ENCODE results near the gene ANKRD18B. TPM values are rescaled to one million over a fixed set of nuclear protein-coding genes. Genes with fewer than 3 reads are reported as not detected.
"Not testable (repeated sequence)": the region's sequence is repeated elsewhere in the genome, so short reads cannot be mapped to it uniquely, and the experiment has no call there.

ANKRD18B gene
- total and polyA plus RNA-seq, 7 experiments from 2014 or later: 0.17 to 1.2 (median 0.32) TPM; not detected in 4

GRCh38 chr9:33549418-33549817 is 25.4 kb downstream of the ANKRD18B start:
- peaks cover 19 to 52% (median 32%) of the 10 kb centered on the region in 5 donors for H3K27me3 Mint-ChIP-seq
- intact Hi-C loops (cut with micrococcal nuclease); H3K27me3 ChIP-seq (ENCODE audit: control insufficient read depth in 2 of 2, insufficient read depth in 2 of 2, low read length in 2 of 2); H3K4me3 Mint-ChIP-seq; H3K4me1 Mint-ChIP-seq; H3K27ac Mint-ChIP-seq; H3K9me3 Mint-ChIP-seq; H3K36me3 ChIP-seq (ENCODE audit: control insufficient read depth in 2 of 3, insufficient read depth in 3 of 3, low read length in 3 of 3); ATAC-seq; H3K9me3 ChIP-seq (ENCODE audit: control insufficient read depth in 2 of 3, low read length in 3 of 3); DNase-seq; CTCF ChIA-PET; H3K27ac ChIP-seq (ENCODE audit: low read depth, low read length); POLR2A ChIA-PET; H3K4me3 ChIP-seq (ENCODE audit: low read length); H3K36me3 Mint-ChIP-seq; H3K4me1 ChIP-seq (ENCODE audit: control insufficient read depth in 2 of 2, insufficient read depth in 2 of 2, low read length in 2 of 2): not testable (repeated sequence)

DNA sequence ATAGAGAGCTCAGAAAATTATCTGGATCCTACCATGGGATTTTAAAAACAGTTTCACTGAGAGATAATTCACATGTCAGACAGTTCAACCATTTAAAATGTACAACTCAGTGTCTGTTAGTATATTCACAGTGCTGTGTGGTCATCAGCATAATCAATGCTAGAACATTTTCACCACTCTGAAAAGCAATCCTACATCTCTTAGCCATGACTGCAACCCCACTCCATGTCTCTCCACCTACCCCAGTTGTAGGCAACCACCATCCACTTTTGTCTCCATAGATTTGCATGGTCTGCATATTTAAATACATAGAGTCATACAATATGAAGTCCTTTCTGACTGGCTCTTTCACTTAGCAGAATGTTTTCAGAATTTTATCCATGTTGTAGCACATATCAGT is 27.1 kb downstream of the ANKRD18B start:
- POLR2A ChIA-PET; ATAC-seq; CTCF ChIA-PET; H3K4me1 Mint-ChIP-seq; H3K27ac ChIP-seq (ENCODE audit: low read depth, low read length); H3K36me3 ChIP-seq (ENCODE audit: control insufficient read depth in 2 of 3, insufficient read depth in 3 of 3, low read length in 3 of 3); H3K27me3 ChIP-seq (ENCODE audit: control insufficient read depth in 2 of 2, insufficient read depth in 2 of 2, low read length in 2 of 2); H3K4me1 ChIP-seq (ENCODE audit: control insufficient read depth in 2 of 2, insufficient read depth in 2 of 2, low read length in 2 of 2); DNase-seq; intact Hi-C loops (cut with micrococcal nuclease); H3K4me3 ChIP-seq (ENCODE audit: low read length); H3K4me3 Mint-ChIP-seq; H3K36me3 Mint-ChIP-seq; H3K27ac Mint-ChIP-seq; H3K9me3 ChIP-seq (ENCODE audit: control insufficient read depth in 2 of 3, low read length in 3 of 3): not testable (repeated sequence)
- Mint-ChIP-seq H3K9me3 (peaks cover 0 to 11% (median 0%) of the 10 kb centered on the region in 11 donors), H3K27me3 (peaks cover 19 to 42% (median 30%) of the 10 kb centered on the region in 5 donors)

DNA sequence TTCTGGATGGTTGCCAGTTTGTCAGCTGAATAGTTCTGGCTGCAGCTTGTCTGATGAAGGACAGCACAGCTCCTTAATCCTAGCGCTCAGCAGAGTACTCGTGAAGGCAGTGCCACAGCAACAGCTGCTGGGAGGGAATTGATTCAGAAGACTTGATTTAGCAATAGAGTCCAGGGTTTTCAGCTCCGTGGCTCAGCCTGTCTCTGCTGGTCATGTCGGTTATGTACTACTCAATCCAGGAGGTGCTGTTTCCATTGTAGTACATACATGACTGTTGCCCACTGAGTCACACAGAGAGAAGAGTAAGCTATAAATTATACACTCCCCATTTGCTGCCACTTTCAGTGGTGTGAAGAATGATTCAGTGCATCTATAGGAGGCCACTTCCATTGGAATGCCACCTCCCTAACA is 28.3 kb downstream of the ANKRD18B start:
- H3K4me1 Mint-ChIP-seq; H3K4me3 Mint-ChIP-seq; H3K27ac ChIP-seq (ENCODE audit: low read depth, low read length); DNase-seq; H3K4me1 ChIP-seq (ENCODE audit: control insufficient read depth in 2 of 2, insufficient read depth in 2 of 2, low read length in 2 of 2); H3K36me3 Mint-ChIP-seq; CTCF ChIA-PET; H3K27me3 ChIP-seq (ENCODE audit: control insufficient read depth in 2 of 2, insufficient read depth in 2 of 2, low read length in 2 of 2); H3K27ac Mint-ChIP-seq; H3K4me3 ChIP-seq (ENCODE audit: low read length); POLR2A ChIA-PET; H3K9me3 ChIP-seq (ENCODE audit: control insufficient read depth in 2 of 3, low read length in 3 of 3); H3K36me3 ChIP-seq (ENCODE audit: control insufficient read depth in 2 of 3, insufficient read depth in 3 of 3, low read length in 3 of 3); ATAC-seq; intact Hi-C loops (cut with micrococcal nuclease): not testable (repeated sequence)
- H3K27me3 Mint-ChIP-seq: peaks cover 12 to 34% (median 26%) of the 10 kb centered on the region in 5 donors
- peaks cover 0 to 11% (median 0%) of the 10 kb centered on the region in 11 donors for H3K9me3 Mint-ChIP-seq

- POLR2A ChIA-PET; CTCF ChIA-PET; H3K36me3 Mint-ChIP-seq; intact Hi-C loops (cut with micrococcal nuclease); H3K9me3 ChIP-seq (ENCODE audit: control insufficient read depth in 2 of 3, low read length in 3 of 3); H3K36me3 ChIP-seq (ENCODE audit: control insufficient read depth in 2 of 3, insufficient read depth in 3 of 3, low read length in 3 of 3); DNase-seq; H3K4me3 ChIP-seq (ENCODE audit: low read length); H3K27ac Mint-ChIP-seq; H3K4me1 ChIP-seq (ENCODE audit: control insufficient read depth in 2 of 2, insufficient read depth in 2 of 2, low read length in 2 of 2); ATAC-seq; H3K27ac ChIP-seq (ENCODE audit: low read depth, low read length); H3K9me3 Mint-ChIP-seq; H3K27me3 ChIP-seq (ENCODE audit: control insufficient read depth in 2 of 2, insufficient read depth in 2 of 2, low read length in 2 of 2); H3K4me1 Mint-ChIP-seq; H3K4me3 Mint-ChIP-seq: not testable (repeated sequence)
- H3K27me3 Mint-ChIP-seq: peaks cover 0 to 14% (median 4%) of the 10 kb centered on the region in 5 donors
Measured at GRCh38 chr9:33560217-33560616, 36.2 kb downstream of the ANKRD18B start.

- H3K4me1 Mint-ChIP-seq; POLR2A ChIA-PET; DNase-seq; H3K4me3 Mint-ChIP-seq; ATAC-seq; intact Hi-C loops (cut with micrococcal nuclease); H3K27me3 ChIP-seq (ENCODE audit: control insufficient read depth in 2 of 2, insufficient read depth in 2 of 2, low read length in 2 of 2); H3K9me3 ChIP-seq (ENCODE audit: control insufficient read depth in 2 of 3, low read length in 3 of 3); CTCF ChIA-PET; H3K27ac Mint-ChIP-seq; H3K36me3 Mint-ChIP-seq; H3K4me3 ChIP-seq (ENCODE audit: low read length); H3K27ac ChIP-seq (ENCODE audit: low read depth, low read length); H3K36me3 ChIP-seq (ENCODE audit: control insufficient read depth in 2 of 3, insufficient read depth in 3 of 3, low read length in 3 of 3); H3K4me1 ChIP-seq (ENCODE audit: control insufficient read depth in 2 of 2, insufficient read depth in 2 of 2, low read length in 2 of 2); H3K9me3 Mint-ChIP-seq: not testable (repeated sequence)
- H3K27me3 Mint-ChIP-seq: peaks cover 4 to 14% (median 7%) of the 10 kb centered on the region in 5 donors
Measured at GRCh38 chr9:33562196-33562595, 38.1 kb downstream of the ANKRD18B start.

GRCh38 chr9:33567776-33568175 is 43.7 kb downstream of the ANKRD18B start:
- H3K27me3 ChIP-seq (ENCODE audit: control insufficient read depth in 2 of 2, insufficient read depth in 2 of 2, low read length in 2 of 2); H3K27ac Mint-ChIP-seq; POLR2A ChIA-PET; H3K36me3 ChIP-seq (ENCODE audit: control insufficient read depth in 2 of 3, insufficient read depth in 3 of 3, low read length in 3 of 3); DNase-seq; CTCF ChIA-PET; H3K4me3 ChIP-seq (ENCODE audit: low read length); H3K4me1 Mint-ChIP-seq; H3K9me3 ChIP-seq (ENCODE audit: control insufficient read depth in 2 of 3, low read length in 3 of 3); H3K27ac ChIP-seq (ENCODE audit: low read depth, low read length); ATAC-seq; intact Hi-C loops (cut with micrococcal nuclease); H3K4me1 ChIP-seq (ENCODE audit: control insufficient read depth in 2 of 2, insufficient read depth in 2 of 2, low read length in 2 of 2); H3K4me3 Mint-ChIP-seq; H3K9me3 Mint-ChIP-seq; H3K36me3 Mint-ChIP-seq: not testable (repeated sequence)
- H3K27me3 Mint-ChIP-seq: peaks cover 5 to 28% (median 21%) of the 10 kb centered on the region in 5 donors

GRCh38 chr9:33577786-33578185 is 53.7 kb downstream of the ANKRD18B start:
- H3K27me3 ChIP-seq (ENCODE audit: control insufficient read depth in 2 of 2, insufficient read depth in 2 of 2, low read length in 2 of 2); intact Hi-C loops (cut with micrococcal nuclease); H3K27ac ChIP-seq (ENCODE audit: low read depth, low read length); H3K36me3 Mint-ChIP-seq; H3K4me1 Mint-ChIP-seq; POLR2A ChIA-PET; H3K27ac Mint-ChIP-seq; H3K9me3 ChIP-seq (ENCODE audit: control insufficient read depth in 2 of 3, low read length in 3 of 3); H3K9me3 Mint-ChIP-seq; H3K4me1 ChIP-seq (ENCODE audit: control insufficient read depth in 2 of 2, insufficient read depth in 2 of 2, low read length in 2 of 2); H3K27me3 Mint-ChIP-seq; CTCF ChIA-PET; DNase-seq; H3K36me3 ChIP-seq (ENCODE audit: control insufficient read depth in 2 of 3, insufficient read depth in 3 of 3, low read length in 3 of 3); ATAC-seq; H3K4me3 Mint-ChIP-seq; H3K4me3 ChIP-seq (ENCODE audit: low read length): not testable (repeated sequence)
